ENCODE data around the gene NTN4. TPM values are rescaled to one million over a fixed set of nuclear protein-coding genes. Genes with fewer than 3 reads are reported as not detected.

The NTN4 gene
- total RNA-seq = 179 to 336 TPM (median 336 TPM) in 3 replicates
- long read RNA-seq, transcript NTN4-207 (9 exons, 1,818 nt) = minor isoform, 6 of 2,090 reads
- long read RNA-seq, transcript NTN4-201 (10 exons, 3,615 nt) = major isoform, 1,913 of 2,090 reads
- long read RNA-seq, partial matches to known transcripts = 52 of 2,090 reads
- long read RNA-seq, other reads (novel, unspliced or antisense) = 115 of 2,090 reads

DNA sequence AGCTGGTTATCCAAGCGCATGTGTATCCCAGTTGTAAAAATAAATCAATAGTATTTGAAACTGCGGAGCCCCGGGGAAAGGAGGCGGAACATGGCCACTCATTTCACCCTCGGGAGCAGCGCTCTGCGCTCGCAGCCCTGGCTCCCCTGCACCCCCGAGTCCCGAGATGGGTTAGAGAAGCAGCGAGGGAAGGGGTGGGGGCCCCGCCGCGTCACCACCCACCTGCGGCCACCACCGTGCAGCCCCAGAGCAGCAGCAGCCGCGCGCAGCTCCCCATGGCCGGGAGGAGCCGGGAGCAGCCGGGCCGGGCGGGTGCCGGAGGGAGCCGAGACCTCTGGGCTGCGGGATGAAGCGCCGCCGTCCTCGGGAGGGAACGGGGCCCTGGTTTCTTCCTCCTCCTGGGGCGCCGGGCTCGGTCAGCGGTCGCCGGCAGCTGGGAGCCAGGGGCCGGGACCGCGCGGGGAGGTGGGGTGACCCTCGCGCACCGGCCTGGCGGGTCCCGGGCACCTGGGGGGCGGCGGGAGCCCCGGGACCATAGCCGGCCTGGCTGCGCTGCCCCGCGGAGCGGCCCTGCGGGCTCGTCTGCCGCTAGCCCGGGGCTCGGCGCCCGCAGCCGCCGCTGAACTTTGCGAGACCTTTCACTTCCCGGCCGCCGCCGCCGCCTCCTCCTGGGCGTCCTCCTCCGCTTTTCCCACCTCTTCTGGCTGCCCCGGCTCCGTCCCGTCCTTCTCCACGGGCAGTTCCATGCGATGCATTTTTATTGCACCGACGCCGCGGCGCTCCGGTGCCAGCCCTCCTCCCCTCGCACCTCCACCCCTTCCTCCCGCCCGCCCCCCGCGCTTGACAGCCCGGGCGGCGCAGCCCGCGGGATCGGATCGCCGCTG is at the start of gene NTN4:
TSS of gene NTN4 (minus strand) at position 732 of the 884 bp plus-strand sequence. CDS start at position 277, 455 bp downstream.
- no peaks in the 10 kb centered on the region for H3K9me3 Mint-ChIP-seq (ENCODE audit: low read depth)

DNA sequence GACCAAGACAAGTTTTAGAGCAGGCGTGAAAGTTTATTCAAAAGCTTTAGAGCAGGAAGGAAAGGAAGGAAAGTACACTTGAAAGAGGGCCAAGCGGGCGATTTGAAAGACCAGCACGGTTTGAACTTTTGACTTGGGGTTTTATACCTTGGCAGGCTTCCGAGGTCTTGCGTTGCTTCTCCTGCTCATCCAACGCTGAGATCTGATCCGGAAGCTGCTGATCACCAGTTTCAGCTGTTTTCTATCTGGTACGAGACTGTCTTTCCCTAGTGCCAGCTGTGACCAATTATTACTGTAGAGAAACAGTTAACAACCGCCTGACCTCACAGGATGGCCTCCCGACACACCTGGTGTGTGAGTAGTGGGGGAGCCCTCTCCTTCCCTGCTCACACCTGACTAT is 47.6 kb upstream of the NTN4 start:
- Mint-ChIP-seq H3K27ac (ENCODE audit: unreplicated experiment) (no peak overlapping the region), H3K4me3 (ENCODE audit: unreplicated experiment) (no peak overlapping the region), H3K27me3 (ENCODE audit: low read depth) (peaks cover 14% of the 10 kb centered on the region), H3K9me3 (ENCODE audit: low read depth) (no peaks in the 10 kb centered on the region), H3K4me1 (ENCODE audit: low read depth) (peaks cover 5% of the 10 kb centered on the region), H3K36me3 (ENCODE audit: low read depth) (no peaks in the 10 kb centered on the region)
- no peak for DNase-seq (ENCODE audit: low spot score)
- TF ChIP-seq, protein P1, sequence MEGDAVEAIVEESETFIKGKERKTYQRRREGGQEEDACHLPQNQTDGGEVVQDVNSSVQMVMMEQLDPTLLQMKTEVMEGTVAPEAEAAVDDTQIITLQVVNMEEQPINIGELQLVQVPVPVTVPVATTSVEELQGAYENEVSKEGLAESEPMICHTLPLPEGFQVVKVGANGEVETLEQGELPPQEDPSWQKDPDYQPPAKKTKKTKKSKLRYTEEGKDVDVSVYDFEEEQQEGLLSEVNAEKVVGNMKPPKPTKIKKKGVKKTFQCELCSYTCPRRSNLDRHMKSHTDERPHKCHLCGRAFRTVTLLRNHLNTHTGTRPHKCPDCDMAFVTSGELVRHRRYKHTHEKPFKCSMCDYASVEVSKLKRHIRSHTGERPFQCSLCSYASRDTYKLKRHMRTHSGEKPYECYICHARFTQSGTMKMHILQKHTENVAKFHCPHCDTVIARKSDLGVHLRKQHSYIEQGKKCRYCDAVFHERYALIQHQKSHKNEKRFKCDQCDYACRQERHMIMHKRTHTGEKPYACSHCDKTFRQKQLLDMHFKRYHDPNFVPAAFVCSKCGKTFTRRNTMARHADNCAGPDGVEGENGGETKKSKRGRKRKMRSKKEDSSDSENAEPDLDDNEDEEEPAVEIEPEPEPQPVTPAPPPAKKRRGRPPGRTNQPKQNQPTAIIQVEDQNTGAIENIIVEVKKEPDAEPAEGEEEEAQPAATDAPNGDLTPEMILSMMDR (IDR thresholded peaks at IDR 0.05) = no peak

More for the DNA sequence above, at the start of gene NTN4:
- DNase-seq (ENCODE audit: low spot score) = no peak
- Mint-ChIP-seq H3K27me3 (ENCODE audit: low read depth) (no peaks in the 10 kb centered on the region), H3K4me1 (ENCODE audit: low read depth) (peaks cover 57% of the 10 kb centered on the region), H3K36me3 (ENCODE audit: low read depth) (peaks cover 15% of the 10 kb centered on the region), H3K27ac (ENCODE audit: unreplicated experiment) (peak within 1 kb of the TSS; percentile 94), H3K4me3 (ENCODE audit: unreplicated experiment) (peak within 1 kb of the TSS; percentile 89)
- TF ChIP-seq, protein P1 (IDR thresholded peaks at IDR 0.05) = no peak

DNA sequence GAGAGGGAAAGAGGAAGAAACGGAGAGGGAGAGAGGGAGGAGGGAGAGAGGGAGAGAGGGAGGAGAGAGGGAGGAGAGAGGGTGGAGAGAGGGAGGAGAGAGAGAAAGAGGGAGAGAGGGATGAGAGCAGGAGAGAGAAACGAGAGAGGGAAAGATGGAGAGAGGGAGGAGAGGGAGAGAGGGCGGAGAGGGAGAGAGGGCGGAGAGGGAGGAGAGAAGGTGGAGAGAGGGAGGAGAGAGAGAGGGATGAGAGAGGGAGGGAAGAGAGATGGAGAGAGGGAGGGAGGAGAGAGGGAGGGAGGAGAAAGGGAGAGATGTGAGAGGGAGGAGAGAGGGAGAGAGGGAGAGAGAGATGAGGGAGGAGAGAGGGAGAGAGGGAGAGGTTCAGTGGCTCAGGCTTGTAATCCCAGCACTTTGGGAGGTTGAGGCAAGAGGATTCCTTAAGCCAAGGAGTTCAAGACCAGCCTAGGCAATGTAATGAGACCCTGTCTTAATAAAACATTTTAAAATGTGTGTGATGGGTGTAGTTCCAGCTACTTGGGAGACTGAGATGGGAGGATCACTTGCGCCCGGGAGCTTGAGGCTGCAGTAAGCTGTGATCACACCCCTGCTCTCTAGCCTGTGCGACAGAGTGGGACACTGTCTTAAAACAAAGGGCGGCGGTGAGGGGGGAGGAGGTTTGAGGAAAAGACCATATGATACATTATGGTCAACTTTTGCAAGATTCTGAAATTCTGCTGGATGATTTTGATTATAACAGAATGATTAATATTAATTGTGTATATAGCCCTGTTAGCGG is 46.9 kb upstream of the NTN4 start:
- Mint-ChIP-seq H3K27me3 (ENCODE audit: low read depth) (peaks cover 14% of the 10 kb centered on the region), H3K4me1 (ENCODE audit: low read depth) (peaks cover 5% of the 10 kb centered on the region), H3K27ac (ENCODE audit: unreplicated experiment) (no peak overlapping the region), H3K36me3 (ENCODE audit: low read depth) (no peaks in the 10 kb centered on the region), H3K9me3 (ENCODE audit: low read depth) (no peaks in the 10 kb centered on the region), H3K4me3 (ENCODE audit: unreplicated experiment) (no peak overlapping the region)
- TF ChIP-seq, protein P1 (IDR thresholded peaks at IDR 0.05) = no peak
- DNase-seq (ENCODE audit: low spot score) = no peak

DNA sequence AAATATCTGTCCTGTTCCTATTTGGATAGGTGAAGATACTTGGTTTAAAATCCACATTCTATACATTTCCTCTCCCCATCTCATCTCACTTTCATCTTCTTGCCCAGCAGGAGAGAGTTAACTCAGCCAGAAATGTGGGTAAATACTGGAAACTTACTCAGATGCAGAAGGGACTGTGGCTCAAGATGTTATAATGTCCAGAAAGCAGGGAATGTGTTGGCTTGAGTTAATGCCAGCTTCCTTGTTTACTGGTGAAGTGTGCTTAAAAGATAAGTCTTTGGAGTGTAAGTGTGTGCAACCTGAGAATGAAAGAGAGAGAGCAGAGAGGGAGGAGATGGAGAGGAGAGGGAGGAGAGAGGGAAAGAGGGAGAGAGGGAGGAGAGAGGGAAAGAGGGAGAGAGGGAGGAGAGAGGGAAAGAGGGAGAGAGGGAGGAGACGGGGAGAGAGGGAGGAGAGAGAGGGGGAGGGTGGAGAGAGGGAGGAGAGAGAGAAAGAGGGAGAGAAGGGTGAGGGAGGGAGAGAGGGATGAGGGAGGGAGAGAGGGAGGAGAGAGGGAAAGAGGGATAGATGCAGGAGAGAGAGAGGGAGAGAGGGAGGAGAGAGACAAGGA is 46.2 kb upstream of the NTN4 start:
- H3K27ac Mint-ChIP-seq (ENCODE audit: unreplicated experiment) = no peak overlapping the region
- H3K9me3 Mint-ChIP-seq (ENCODE audit: low read depth) = no peaks in the 10 kb centered on the region
- DNase-seq (ENCODE audit: low spot score) = no peak
- H3K27me3 Mint-ChIP-seq (ENCODE audit: low read depth) = peaks cover 16% of the 10 kb centered on the region
- TF ChIP-seq, protein P1 (IDR thresholded peaks at IDR 0.05) = no peak
- no peaks in the 10 kb centered on the region for H3K36me3 Mint-ChIP-seq (ENCODE audit: low read depth)
- H3K4me3 Mint-ChIP-seq (ENCODE audit: unreplicated experiment) = no peak overlapping the region
- peaks cover 5% of the 10 kb centered on the region for H3K4me1 Mint-ChIP-seq (ENCODE audit: low read depth)
